ENCODE data around the gene GNG3. TPM values are rescaled to one million over a fixed set of nuclear protein-coding genes. Genes with fewer than 3 reads are reported as not detected.
A peak's percentile ranks its signal among the peaks of the same experiment; 100 is the strongest.
"Not testable (repeated sequence)": the region's sequence is repeated elsewhere in the genome, so short reads cannot be mapped to it uniquely, and the experiment has no call there.

GNG3 gene
- total RNA-seq, 2 donors from 2014 or later = not detected

- Mint-ChIP-seq H3K27ac (peak overlapping the region; percentile 6 to 44), H3K9me3 (no peaks in the 10 kb centered on the region), H3K27me3 (no peaks in the 10 kb centered on the region), H3K36me3 (peaks cover 57% of the 10 kb centered on the region), H3K4me1 (ENCODE audit: low read depth in 2 of 2) (peaks cover 32 to 46% of the 10 kb centered on the region in 2 donors), H3K4me3 (no peak overlapping the region)
- DNase-seq (ENCODE audit: low spot score) (no peak), ATAC-seq (no peak)
Observed at GRCh38 chr11:62716816-62717215, 9.3 kb downstream of the GNG3 start.

- Mint-ChIP-seq H3K36me3 (peaks cover 63% of the 10 kb centered on the region), H3K27me3 (no peaks in the 10 kb centered on the region), H3K4me3 (no peak overlapping the region), H3K27ac (peak overlapping the region; percentile 21 to 38), H3K4me1 (ENCODE audit: low read depth in 2 of 2) (peaks cover 32 to 45% of the 10 kb centered on the region in 2 donors), H3K9me3 (no peaks in the 10 kb centered on the region)
- peak in 1 of 2 donors; percentile 13 for ATAC-seq
- no peak for DNase-seq (ENCODE audit: low spot score)
Observed at GRCh38 chr11:62719302-62719978, 12.0 kb downstream of the GNG3 start.

- Mint-ChIP-seq H3K4me3 (no peak overlapping the region), H3K27me3 (no peaks in the 10 kb centered on the region), H3K4me1 (ENCODE audit: low read depth in 2 of 2) (peaks cover 48% of the 10 kb centered on the region in 2 donors), H3K36me3 (peaks cover 61% of the 10 kb centered on the region), H3K9me3 (no peaks in the 10 kb centered on the region), H3K27ac (peak overlapping the region in 1 of 2 donors; percentile 92)
- ATAC-seq = no peak
- no peak for DNase-seq (ENCODE audit: low spot score)
Observed at GRCh38 chr11:62721994-62722393, 14.5 kb downstream of the GNG3 start.

GRCh38 chr11:62724171-62724570 is 16.7 kb downstream of the GNG3 start:
- peaks cover 54% of the 10 kb centered on the region for H3K36me3 Mint-ChIP-seq
- peaks cover 50 to 55% of the 10 kb centered on the region in 2 donors for H3K4me1 Mint-ChIP-seq (ENCODE audit: low read depth in 2 of 2)
- H3K27me3 Mint-ChIP-seq = no peaks in the 10 kb centered on the region
- DNase-seq (ENCODE audit: low spot score) = no peak
- H3K27ac Mint-ChIP-seq = peak overlapping the region; percentile 90 to 92
- ATAC-seq = no peak
- H3K4me3 Mint-ChIP-seq = peak overlapping the region; percentile 92
- H3K9me3 Mint-ChIP-seq = no peaks in the 10 kb centered on the region

- H3K27ac Mint-ChIP-seq = peak overlapping the region; percentile 90 to 92
- H3K4me3 Mint-ChIP-seq = peak overlapping the region; percentile 92
- H3K27me3 Mint-ChIP-seq = no peaks in the 10 kb centered on the region
- H3K36me3 Mint-ChIP-seq = peaks cover 44% of the 10 kb centered on the region
- no peaks in the 10 kb centered on the region for H3K9me3 Mint-ChIP-seq
- peaks cover 46 to 51% of the 10 kb centered on the region in 2 donors for H3K4me1 Mint-ChIP-seq (ENCODE audit: low read depth in 2 of 2)
- DNase-seq (ENCODE audit: low spot score) (no peak), ATAC-seq (no peak)
Observed at GRCh38 chr11:62725646-62726045, 18.2 kb downstream of the GNG3 start.

GRCh38 chr11:62726156-62726914 is 18.9 kb downstream of the GNG3 start:
- H3K36me3 Mint-ChIP-seq = peaks cover 38% of the 10 kb centered on the region
- H3K9me3 Mint-ChIP-seq = no peaks in the 10 kb centered on the region
- H3K27me3 Mint-ChIP-seq = no peaks in the 10 kb centered on the region
- H3K4me3 Mint-ChIP-seq = peak overlapping the region; percentile 92
- ATAC-seq (no peak), DNase-seq (ENCODE audit: low spot score) (peak; percentile 62)
- peaks cover 43 to 51% of the 10 kb centered on the region in 2 donors for H3K4me1 Mint-ChIP-seq (ENCODE audit: low read depth in 2 of 2)
- H3K27ac Mint-ChIP-seq = peak overlapping the region; percentile 90 to 92

GRCh38 chr11:62726915-62727164 is 19.4 kb downstream of the GNG3 start:
- Mint-ChIP-seq H3K27me3 (no peaks in the 10 kb centered on the region), H3K36me3 (peaks cover 33% of the 10 kb centered on the region), H3K27ac (peak overlapping the region; percentile 90 to 92), H3K4me3 (peak overlapping the region; percentile 92), H3K9me3 (no peaks in the 10 kb centered on the region), H3K4me1 (ENCODE audit: low read depth in 2 of 2) (peaks cover 41 to 49% of the 10 kb centered on the region in 2 donors)
- ATAC-seq = peak in 1 of 2 donors; percentile 23
- no peak for DNase-seq (ENCODE audit: low spot score)

GRCh38 chr11:62727165-62727871 is 19.8 kb downstream of the GNG3 start, which contains the start of gene HNRNPUL2:
HNRNPUL2 (minus strand) TSS chr11:62727457; CDS start chr11:62727156, 301 bp downstream.
- H3K4me3 Mint-ChIP-seq = peak within 1 kb of the TSS; percentile 92
- peak within 1 kb of the TSS; percentile 90 to 92 for H3K27ac Mint-ChIP-seq
- H3K9me3 Mint-ChIP-seq = no peaks in the 10 kb centered on the region
- ATAC-seq (peak; percentile 89 to 92), DNase-seq (ENCODE audit: low spot score) (peak; percentile 99)
- H3K27me3 Mint-ChIP-seq = no peaks in the 10 kb centered on the region
- peaks cover 28% of the 10 kb centered on the region for H3K36me3 Mint-ChIP-seq
- H3K4me1 Mint-ChIP-seq (ENCODE audit: low read depth in 2 of 2) = peaks cover 41 to 44% of the 10 kb centered on the region in 2 donors

- H3K9me3 Mint-ChIP-seq = no peaks in the 10 kb centered on the region
- H3K36me3 Mint-ChIP-seq = peaks cover 23% of the 10 kb centered on the region
- DNase-seq (ENCODE audit: low spot score) = peak; percentile 91
- peak; percentile 68 to 82 for ATAC-seq
- H3K27ac Mint-ChIP-seq = peak overlapping the region; percentile 90 to 92
- no peaks in the 10 kb centered on the region for H3K27me3 Mint-ChIP-seq
- H3K4me1 Mint-ChIP-seq (ENCODE audit: low read depth in 2 of 2) = peaks cover 36 to 39% of the 10 kb centered on the region in 2 donors
- H3K4me3 Mint-ChIP-seq = peak overlapping the region; percentile 92
Observed at GRCh38 chr11:62727872-62728170, 20.3 kb downstream of the GNG3 start.

- ATAC-seq (peak; percentile 55 to 66), DNase-seq (ENCODE audit: low spot score) (peak; percentile 85)
- Mint-ChIP-seq H3K36me3 (peaks cover 27% of the 10 kb centered on the region), H3K27ac (peak within 1 kb of the TSS; percentile 90 to 92), H3K9me3 (no peaks in the 10 kb centered on the region), H3K4me1 (ENCODE audit: low read depth in 2 of 2) (peaks cover 39 to 44% of the 10 kb centered on the region in 2 donors), H3K27me3 (no peaks in the 10 kb centered on the region), H3K4me3 (peak within 1 kb of the TSS; percentile 92)
Observed at GRCh38 chr11:62728171-62728988, 20.9 kb downstream of the GNG3 start, which contains the start of gene TTC9C. TTC9C (plus strand) TSS chr11:62728486; CDS start chr11:62728849, 363 bp downstream.

- H3K27ac Mint-ChIP-seq = peak overlapping the region; percentile 90 to 92
- peaks cover 16% of the 10 kb centered on the region for H3K36me3 Mint-ChIP-seq
- ATAC-seq; H3K27me3 Mint-ChIP-seq; DNase-seq (ENCODE audit: low spot score); H3K9me3 Mint-ChIP-seq: not testable (repeated sequence)
- peak overlapping the region; percentile 92 for H3K4me3 Mint-ChIP-seq
- peaks cover 25 to 29% of the 10 kb centered on the region in 2 donors for H3K4me1 Mint-ChIP-seq (ENCODE audit: low read depth in 2 of 2)
Observed at GRCh38 chr11:62730076-62730475, 22.6 kb downstream of the GNG3 start.

- Mint-ChIP-seq H3K36me3 (peaks cover 5% of the 10 kb centered on the region), H3K27ac (peak overlapping the region in 1 of 2 donors; percentile 64), H3K4me1 (ENCODE audit: low read depth in 2 of 2) (peaks cover 17 to 18% of the 10 kb centered on the region in 2 donors), H3K27me3 (no peaks in the 10 kb centered on the region), H3K9me3 (no peaks in the 10 kb centered on the region), H3K4me3 (no peak overlapping the region)
- DNase-seq (ENCODE audit: low spot score) (no peak), ATAC-seq (no peak)
Observed at GRCh38 chr11:62732830-62733229, 25.4 kb downstream of the GNG3 start.

GRCh38 chr11:62737196-62737595 is 29.7 kb downstream of the GNG3 start:
- no peak for DNase-seq (ENCODE audit: low spot score)
- no peak for ATAC-seq
- Mint-ChIP-seq H3K27me3 (no peaks in the 10 kb centered on the region), H3K4me1 (ENCODE audit: low read depth in 2 of 2) (peaks cover 4% of the 10 kb centered on the region in 2 donors), H3K27ac (no peak overlapping the region), H3K4me3 (no peak overlapping the region), H3K36me3 (peaks cover 5% of the 10 kb centered on the region), H3K9me3 (no peaks in the 10 kb centered on the region)
